Ammon's horn (tissue), 1 donor: ENCODE results near the gene GAMT.

ENCODE experiments used
- DNase-seq: peaks from one replicate; pipeline ENCODE4 v3.0.0-alpha.2; 2016; ENCODE audit warnings: low spot score

GAMT gene

DNA sequence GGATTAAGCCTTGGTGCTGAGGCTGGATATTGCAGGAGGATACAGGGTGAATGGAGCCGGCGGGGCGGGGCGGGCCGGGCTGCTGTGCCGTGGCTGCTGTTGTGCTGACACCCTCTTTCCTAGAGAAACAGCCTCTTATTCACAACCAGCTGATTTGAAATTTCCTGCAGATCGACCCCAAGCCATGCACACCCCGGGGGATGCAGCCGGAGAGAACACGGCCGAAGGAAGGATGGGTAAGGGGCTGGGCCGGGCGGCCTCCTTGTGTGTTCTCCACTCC lies 17.1 kb upstream of the GAMT start:
- DNase-seq, result no peak

DNA sequence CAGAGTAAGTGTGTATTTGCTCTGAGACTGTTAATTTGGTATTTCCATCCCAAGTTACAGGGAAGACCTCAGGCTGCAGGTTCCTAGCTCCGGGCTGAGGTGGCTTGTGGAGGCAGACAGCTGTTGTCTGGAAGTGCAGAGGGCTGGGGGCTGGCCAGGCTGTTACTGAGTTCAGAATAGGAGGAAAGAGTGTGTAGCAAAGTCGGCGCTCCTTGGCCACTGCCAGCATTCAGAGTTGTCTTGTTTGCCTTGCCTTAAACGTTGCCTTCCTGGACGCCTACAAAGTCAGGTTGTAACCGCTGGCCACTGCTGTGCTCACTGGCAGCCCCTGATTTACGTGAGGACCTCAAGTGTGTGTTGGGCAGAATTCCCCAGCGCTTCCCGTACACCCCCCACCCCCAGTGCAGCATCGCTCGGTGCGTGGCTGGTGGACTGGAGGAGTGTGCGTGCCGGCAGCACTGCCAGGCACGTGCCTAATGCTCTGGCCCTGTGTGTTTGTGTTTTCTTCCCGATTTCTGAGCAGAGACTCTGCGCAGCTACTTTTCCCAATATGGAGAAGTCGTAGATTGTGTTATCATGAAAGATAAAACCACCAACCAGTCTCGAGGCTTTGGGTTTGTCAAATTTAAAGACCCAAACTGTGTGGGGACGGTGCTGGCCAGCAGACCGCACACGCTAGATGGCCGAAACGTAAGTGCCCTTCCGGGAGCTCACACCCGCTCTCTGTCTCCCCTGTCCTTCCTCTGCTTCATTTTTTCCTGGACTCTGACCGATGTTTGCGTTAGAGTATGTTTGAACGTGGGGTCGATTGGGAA lies 16.5 kb upstream of the GAMT start:
- DNase-seq, result no peak

DNA sequence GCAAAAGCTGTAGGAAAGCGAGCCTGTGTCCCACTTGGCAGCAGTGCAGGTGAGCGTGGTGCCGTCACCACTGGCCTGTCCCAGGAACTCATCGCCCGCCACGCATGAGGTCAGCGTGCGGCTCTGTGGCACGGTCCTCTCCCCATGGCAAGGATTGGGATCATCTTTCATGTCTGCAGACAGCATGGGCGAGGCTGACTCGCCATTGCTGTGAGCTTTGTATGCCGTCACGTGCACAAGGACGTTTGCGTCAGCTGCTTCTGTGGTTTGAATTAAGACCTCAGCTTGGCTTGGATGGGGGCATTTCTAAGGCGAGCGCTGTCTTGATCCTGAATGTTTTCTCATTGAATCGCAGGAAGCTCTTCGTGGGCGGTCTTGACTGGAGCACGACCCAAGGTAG lies 15.8 kb upstream of the GAMT start:
- no peak for DNase-seq

DNA sequence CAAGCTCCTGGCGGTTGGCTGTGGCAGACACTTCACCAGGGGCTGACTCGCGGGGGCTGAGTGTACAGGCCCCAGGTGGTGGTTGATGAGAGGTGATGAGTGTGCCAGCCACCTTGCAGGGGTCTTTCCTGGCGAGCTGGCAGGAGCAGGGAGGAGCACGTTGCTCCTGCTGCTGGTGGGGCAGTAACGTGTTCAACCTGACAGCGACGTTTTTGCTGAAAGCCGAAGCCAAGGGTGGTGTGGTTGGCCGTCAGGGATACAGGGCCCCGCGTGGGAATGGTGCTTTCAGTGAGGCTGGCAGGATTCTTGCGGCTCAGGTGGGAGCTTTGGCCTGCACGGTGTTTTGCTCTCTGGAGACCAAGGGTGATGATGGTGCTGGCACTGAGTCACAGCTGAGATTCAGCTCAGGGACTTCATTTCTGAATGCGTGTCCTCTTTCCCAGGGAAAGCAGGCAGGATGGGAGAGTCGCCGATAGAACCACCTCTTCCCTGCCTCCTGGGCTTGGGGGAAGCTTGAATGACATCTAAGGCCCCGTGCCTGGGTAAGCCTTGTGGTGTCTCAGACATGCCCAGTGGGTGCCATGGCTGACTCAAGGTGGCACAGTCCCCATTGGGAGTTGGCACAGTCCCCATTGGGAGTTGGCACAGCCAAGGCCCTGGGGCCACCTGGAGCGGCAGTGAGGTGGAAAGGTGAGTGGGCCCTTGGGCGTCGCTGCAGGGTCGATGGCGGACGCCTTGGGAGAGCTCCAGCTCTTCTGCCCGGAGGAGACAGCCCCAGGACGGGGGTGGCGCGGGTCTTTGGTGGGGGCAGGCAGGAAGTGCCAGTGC lies 14.9 kb upstream of the GAMT start:
- DNase-seq, result no peak

DNA sequence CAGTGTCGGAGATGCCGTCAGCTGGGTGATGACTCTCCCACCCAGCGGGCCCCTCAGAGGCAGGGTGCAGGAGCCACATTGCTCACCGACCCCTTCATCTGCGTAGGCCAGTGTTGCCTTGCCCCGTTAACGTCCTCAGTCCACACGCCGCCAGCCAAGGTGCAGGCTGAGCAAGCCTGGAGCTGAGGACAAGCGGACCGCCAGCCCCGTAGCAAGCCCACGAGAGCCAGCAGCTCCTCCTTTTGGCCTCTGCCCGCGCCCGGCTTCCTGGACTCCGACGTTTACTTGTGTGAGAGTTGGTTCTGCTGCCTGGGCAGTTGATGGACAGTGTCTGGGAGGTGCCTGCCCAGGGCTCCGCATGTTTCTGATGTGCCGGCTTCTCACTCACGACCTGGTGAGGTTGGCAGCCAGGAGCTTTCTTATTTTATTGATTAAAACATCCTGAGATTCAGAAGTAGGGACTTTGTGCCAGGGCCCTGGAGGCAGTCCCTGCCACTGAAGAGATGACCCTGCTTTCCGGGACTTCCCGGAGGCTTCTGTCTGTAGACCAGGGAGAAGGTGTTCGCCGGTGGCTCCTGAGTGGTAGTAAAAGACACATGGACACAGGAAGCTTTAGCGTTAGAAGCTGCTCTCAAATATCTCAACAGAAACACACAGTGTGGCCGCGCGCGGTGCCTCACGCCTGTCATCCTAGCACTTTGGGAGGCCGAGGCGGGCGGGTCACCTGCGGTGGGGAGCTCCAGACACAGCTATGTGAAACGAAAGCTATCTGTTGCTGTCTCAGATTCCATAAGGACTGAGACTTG lies 11.9 kb upstream of the GAMT start:
- no peak for DNase-seq

DNA sequence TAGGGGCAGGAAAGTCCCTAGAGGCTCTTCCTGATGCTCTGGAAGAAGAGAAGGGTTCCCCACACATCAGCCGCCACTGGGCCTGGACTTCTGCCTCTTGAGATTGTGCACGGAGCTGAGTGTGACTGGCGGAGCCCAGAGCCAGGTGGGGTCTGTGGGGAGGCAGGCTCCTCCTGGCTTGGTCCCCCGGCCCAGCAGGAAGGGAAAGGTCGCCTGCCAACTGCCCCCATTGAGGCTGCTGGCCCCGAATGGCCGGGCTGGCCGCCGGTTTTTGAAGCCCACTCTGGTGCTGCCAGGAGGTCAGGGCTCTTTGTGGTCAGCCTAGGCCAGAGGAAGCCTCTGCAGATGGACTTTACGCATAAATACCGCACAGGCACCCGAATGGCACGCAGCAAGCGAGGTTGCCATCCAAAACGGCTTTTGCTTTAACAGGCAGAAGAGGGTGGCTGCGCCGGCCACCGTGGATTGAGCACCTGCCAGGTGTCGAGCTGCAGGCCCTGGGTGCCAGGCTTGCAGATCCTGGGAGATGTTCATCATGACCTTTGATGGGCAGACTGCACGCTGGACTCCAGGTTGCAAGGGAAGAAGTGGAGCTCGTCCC lies 11.1 kb upstream of the GAMT start:
- no peak for DNase-seq

DNA sequence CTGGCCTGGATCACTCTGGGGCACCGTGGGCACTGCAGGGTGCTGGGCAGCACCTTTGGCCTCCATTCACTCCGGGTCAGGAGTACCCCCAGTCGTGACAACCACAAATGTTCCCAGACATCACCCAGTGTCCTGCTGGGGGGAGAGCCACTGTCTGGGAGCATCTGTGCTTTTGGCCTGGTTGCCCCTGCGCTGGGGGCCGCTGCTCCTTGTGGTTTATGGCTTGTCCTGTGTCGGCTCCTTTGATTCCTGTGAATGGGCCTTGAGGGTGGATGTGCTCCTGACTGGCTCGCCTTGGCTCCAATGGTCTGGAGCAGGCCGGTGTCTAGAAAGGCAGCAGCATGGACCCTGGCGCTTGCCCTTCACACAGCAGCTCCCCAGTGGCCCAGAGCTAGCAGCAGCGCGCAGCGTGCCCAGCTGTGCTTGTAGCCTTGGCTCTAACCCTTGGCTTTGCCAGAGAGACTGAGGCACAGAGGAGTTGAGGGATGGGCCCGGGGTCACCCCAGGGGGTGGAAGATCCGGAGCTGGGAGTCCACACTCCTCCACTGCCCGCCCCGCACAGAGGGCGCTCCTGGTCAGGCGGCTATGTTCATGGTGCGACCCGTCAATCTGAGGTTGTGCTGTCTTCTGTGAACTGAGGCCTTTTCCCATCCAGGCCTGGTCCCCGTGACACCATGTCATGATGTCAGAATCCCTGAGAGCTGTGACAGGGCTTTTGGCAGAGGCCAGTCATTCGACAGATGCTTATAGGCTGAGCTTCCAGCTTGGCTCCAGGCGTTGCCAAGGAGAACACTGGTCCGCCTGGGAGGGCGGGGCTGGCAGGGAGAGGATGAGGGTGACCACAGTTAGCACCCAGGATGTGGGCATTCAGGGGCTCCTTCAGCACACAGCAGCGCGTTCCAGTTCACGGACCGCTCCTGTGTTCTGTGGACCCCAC lies 10.2 kb upstream of the GAMT start:
- DNase-seq, result peak; percentile 97

DNA sequence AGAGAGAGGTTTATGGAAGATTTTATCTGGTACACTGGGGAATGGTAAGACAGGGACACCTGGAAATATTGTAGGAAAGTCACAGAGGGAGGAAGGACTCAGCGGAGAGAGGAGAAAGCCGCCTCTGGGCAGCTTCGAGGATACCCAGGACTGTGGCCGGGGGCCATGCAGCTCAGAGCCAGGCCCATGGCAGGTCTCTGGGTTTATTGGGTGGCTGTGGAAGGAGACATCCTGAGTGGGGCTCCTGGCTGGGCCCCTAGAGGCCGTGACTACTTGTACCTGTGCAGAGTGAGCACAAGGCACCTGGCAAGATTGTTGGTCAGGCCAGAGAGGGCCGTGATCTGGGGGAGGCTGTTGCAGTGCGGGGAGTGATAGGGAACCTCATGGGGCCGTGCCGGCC lies 9.4 kb upstream of the GAMT start:
- DNase-seq, result no peak

DNA sequence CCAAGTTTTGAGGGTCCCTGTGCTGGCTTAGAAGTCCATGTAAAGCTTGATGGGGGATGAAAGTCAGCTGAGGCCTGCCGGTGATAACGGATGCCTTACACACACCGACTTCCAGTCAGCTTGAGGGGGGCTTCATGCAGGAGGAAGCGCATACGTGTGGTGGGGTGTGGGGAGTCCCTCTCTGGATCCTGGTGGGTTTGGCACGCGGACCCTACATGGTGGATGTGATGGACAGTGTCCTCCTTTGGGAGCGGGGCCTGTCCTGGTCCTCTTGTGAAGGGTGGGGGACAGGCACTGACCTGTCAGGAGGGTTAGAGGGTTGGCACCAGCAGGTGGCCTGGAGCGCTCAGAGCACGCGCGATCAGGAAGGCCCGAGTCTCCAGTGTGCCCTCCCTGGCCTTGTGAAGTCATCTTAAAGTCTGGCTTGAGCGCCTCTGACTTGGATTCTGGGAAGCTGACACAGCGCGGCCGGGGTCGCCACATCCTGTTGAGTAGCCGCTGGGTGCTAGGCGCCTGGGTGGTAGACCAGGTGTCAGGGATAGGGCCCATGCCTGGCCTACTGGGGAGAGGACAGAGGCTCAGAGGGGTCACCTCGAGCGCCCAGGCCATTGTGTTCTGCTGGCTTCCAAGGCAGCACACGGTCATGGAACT lies 8.9 kb upstream of the GAMT start:
- no peak for DNase-seq

DNA sequence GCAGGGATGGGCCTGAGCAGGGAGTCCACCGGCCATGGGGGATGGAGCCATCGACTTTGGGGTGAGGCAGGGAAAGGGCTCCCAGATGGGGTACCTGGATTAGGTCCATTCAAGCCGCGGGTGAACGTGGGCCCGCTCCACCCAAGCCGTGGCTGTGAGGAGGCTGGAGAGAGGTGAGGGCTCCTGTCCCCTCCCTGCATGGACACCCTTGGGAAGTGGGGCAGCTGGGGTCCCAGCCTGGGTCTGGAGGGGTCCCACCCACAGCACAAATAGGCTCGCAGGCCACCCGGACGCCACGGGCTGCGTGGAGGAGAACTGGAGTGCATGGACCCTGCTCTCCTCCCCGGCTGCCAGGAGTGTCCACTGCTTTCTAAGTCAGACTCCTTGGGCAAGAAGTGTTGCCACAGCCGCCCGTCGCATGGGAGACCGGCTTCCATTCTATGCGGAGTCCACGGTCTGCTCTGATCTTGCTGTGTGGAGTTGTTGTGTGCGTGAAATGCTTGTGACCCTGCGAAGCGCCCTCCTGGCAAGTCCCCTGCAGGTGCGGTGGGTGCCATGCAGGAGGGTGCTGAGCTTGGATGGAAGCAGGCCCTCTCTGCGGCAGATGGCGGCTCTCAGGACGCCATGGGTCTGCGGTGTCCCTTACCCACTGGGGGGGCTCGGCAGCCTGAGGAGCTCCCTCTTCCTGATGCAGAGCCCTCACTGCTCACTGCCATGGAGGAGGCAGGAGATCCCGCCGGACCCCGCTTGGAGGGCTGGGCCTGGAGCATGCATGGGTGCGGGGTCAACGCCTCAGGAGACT lies 8.1 kb upstream of the GAMT start:
- DNase-seq, result no peak

DNA sequence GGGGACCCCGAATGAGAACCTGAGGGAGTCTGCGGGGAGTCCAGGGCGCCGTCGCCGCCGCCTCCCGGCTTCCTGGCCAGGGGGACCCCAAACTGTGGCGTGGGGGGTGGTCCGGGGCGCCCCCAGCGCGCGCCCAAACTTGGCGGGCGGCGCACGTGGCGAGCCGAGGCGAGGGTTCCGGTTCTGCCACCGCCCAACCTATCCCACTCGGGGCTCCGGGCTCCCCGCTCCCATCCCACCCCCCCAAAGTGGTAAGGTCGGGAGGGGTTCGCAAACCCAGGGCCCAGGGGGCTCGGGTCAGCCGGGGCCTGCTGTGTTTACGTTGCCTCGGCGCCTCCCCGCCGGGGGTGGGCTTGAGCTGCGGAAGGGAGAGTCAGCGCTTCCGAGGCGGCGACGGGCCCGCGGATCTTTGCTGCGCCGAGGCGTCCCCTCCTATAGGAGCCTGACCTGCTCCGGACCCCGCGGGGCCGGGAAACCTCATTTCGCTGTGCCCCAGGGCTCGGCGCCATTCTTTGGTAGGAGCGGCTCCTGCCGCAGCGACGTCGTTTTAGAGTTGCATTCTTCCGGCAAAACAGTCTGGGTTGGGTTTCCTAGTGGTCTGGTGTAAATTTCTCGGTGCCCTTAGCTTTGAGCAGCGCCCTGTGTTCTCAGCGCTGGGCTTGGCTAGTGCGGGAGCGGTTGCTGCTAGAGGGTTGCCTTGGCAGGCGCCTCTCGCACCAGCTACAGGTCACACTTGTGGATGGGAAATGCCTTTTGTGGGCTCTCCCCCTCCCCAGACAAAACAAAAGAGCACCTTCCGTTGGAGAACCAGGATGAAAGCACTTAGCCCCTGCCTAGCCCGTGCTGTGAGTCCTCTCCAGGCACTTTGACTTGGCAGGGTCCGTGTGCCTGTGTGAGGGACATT lies 7.2 kb upstream of the GAMT start:
- no peak for DNase-seq

DNA sequence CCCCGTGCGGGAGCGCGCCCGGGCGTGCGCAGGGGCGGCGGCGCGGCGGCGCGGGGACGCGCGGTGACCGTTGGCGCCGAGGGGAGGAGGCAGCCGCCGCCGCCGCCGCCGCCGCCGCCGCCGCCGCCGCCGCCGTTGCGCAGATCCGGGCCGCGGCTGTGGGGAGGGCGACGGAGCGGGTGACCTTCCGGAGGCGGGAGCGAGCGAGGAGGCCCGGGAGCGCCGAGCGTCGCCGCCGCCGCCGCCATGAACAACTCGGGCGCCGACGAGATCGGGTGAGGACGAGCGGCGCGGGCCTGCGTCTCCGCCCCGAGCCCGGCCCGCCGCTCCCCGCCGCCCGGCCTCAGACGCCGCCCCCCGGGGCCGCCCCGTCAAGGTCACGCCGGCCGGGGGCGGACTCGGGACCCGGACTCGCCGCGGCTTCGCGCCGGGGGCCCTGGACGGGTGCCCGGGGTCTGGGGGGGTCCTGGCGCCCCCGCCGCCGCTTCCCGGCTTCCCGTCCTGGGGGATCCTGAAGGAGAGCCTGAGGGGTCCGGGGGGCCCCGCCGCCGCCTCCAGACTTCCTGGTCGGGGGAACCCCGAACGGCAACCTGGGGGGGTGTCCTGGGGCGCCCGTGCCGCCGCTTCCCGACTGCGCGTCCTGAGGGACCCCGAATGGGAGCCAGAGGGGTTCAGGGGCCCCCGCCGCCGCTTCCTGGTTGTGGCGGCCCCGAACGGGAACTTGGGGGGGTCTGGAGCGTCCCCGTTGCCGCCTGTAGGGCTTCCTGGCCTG lies 6.4 kb upstream of the GAMT start, which contains the start of gene DAZAP1:
DAZAP1 (plus strand) TSS at position 59 of the 772 bp plus-strand sequence; CDS start at position 247, 188 bp downstream.
- no peak for DNase-seq

DNA sequence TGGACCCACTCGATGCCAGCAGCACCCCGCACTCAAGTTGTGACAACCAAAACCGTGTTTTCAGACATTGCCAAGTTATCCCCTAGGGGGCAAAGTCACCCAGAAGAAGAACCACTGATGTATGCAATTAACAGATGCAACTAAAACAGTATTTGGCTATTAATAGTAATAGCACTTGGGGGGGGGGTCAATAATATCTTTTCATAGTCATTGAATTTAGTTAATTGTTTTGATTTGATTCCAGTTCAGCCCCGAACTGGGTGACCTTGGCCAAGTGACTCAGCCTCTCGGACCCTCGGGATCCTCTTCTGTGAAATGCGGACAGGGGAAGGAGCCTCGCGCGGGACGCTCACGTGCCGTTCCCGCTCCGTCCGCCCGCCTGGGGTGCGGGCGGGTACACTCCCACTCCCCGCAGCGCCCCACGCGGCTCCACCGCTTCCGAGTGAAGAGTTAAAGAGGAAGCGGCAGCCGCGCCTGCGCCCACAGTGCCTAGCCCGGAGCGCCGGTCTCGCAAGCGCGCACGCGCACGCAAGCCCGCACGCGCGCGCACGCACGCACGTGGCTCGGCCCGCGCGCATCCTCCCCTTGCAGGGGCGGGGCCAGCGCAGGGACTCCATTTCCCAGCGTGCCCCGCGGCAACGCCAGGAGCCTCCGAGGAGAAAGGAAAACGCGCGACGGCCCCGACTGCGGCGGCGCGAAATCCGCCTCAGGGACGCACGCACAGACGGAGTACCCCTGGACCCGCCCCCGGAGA lies 5.6 kb upstream of the GAMT start:
- DNase-seq, result peak; percentile 96

DNA sequence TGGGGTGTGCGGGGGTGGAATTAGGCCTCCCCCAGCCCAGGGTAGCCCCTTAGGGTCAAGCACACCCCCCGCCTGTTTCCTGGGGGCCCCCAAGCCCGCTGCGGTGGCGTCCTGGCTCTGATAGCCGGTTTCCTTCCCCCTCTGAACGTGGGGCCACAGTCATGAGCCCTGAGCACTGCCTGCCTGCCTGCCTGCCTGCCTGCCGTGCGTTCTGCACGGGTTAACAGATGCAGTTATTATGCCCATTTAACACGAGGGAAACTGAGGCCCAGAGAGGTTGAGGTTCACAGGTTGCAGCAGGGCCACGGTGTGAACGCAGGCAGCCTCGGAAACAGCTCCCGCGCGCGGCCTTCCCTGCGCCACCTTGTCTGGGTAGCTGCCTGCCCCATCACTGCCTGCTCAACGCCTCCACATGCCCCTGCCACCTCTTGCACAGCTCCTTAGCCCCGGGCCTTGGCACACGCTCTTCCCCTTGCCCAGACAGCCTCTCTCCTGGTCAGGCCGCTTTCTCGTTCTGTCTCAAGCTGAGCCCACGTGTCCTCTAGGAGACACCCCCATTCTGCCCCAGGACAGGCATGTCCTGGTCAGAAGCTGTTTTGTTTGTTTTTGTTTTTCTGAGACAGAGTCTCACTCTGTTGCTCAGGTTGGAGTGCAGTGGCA lies 1.2 kb upstream of the GAMT start:
- DNase-seq, result no peak

DNA sequence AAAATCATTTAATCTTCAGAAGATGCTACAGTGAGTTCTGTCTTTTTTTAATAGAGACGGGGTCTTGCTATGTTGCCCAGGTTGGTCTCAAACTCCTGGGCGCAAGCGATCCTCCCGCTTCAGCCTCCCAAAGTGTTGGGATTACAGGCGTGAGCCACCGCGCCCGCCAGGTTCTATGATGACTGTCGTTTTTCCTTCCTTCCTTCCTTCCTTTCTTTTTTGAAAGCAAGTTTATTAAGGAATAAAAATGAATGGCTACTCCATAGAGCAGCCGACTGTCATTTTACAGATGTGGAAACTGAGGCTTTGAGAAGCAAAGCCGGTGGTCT lies 511 bp upstream of the GAMT start:
- DNase-seq, result no peak

DNA sequence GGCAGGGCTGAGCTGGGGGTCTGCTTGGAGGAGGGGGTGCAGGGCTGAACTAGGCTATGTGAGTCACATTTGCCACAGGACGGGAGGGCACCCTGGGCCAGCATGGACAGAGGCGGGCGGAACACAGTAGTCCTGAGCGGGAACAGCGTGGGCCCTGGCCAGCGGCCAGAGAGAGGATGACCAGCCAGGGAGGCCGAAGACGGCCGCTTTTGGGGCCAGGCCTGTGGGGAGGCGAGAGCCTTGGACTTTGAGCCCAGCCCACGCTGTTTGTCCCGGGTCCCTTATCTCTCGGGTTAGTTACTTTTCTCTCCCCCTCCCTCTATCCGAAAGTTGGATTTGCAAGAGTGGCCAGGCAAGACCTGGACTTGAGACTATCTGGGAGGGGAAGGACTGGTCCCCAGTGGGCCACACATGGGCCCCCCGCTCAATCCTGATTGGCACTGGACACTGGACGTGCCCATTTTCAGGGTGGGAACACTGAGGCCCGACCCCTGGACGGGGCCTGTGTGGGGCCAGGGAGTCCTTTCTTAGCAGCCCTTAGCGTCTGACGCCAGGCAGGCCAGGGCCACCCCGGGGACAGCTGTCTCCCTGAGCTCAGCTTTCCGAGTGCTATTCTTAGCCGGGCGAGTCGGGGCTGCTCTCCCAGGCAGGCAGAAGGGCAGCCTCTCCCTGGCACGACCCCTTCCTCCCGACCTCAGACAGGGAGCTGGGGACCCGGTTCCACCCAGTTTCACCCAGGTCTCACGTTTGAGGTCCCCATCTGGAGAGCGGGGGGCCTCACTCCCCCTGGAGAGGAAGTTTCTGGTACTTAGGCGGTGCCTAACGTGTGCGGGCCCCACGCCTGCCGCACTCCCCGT lies 833 bp downstream of the GAMT start:
- DNase-seq, result no peak
